HG03139 (cell line): ENCODE results near the gene SH3PXD2A.

ENCODE experiments used
- ATAC-seq: cut with Tn5 transposase; IDR thresholded peaks from one replicate; pipeline ENCODE4 v1.9.1; 2021; ENCODE audit not compliant: unreplicated experiment

SH3PXD2A gene

GRCh38 chr10:103690281-103690680 is 165.1 kb downstream of the SH3PXD2A start:
- no peak for ATAC-seq

- no peak for ATAC-seq
Measured at GRCh38 chr10:103688491-103688890, 166.9 kb downstream of the SH3PXD2A start.

- ATAC-seq: no peak
Measured at GRCh38 chr10:103687718-103688117, 167.7 kb downstream of the SH3PXD2A start.

- no peak for ATAC-seq
Measured at GRCh38 chr10:103687172-103687571, 168.2 kb downstream of the SH3PXD2A start.

GRCh38 chr10:103685880-103686669 is 169.3 kb downstream of the SH3PXD2A start:
- ATAC-seq: peak; percentile 62

GRCh38 chr10:103683851-103684250 is 171.5 kb downstream of the SH3PXD2A start:
- ATAC-seq: no peak

- no peak for ATAC-seq
Measured at GRCh38 chr10:103682631-103683030, 172.7 kb downstream of the SH3PXD2A start.

GRCh38 chr10:103681617-103682399 is 173.6 kb downstream of the SH3PXD2A start:
- ATAC-seq: no peak

GRCh38 chr10:103680869-103681236 is 174.5 kb downstream of the SH3PXD2A start:
- no peak for ATAC-seq

- ATAC-seq: peak; percentile 70
Measured at GRCh38 chr10:103679096-103679790, 176.1 kb downstream of the SH3PXD2A start.

GRCh38 chr10:103678178-103678526 is 177.2 kb downstream of the SH3PXD2A start:
- ATAC-seq: peak; percentile 59

GRCh38 chr10:103677486-103678177 is 177.7 kb downstream of the SH3PXD2A start:
- no peak for ATAC-seq

GRCh38 chr10:103676851-103677417 is 178.4 kb downstream of the SH3PXD2A start:
- no peak for ATAC-seq

GRCh38 chr10:103676058-103676785 is 179.2 kb downstream of the SH3PXD2A start:
- no peak for ATAC-seq

GRCh38 chr10:103673606-103674005 is 181.8 kb downstream of the SH3PXD2A start:
- ATAC-seq: no peak

GRCh38 chr10:103672345-103672744 is 183.0 kb downstream of the SH3PXD2A start:
- no peak for ATAC-seq

GRCh38 chr10:103671126-103671895 is 184.1 kb downstream of the SH3PXD2A start:
- ATAC-seq: no peak

- ATAC-seq: no peak
Measured at GRCh38 chr10:103669944-103670343, 185.4 kb downstream of the SH3PXD2A start.

GRCh38 chr10:103669243-103669929 is 186.0 kb downstream of the SH3PXD2A start:
- no peak for ATAC-seq
